ENCODE results near the gene KLK8. TPM values are rescaled to one million over a fixed set of nuclear protein-coding genes. Genes with fewer than 3 reads are reported as not detected.

Gene KLK8
- total and polyA plus RNA-seq, 3 experiments from 2014 or later, result not detected

- Histone ChIP-seq H3K4me3 (ENCODE audit: low read length) (no peak overlapping the region), H3K36me3 (ENCODE audit: insufficient read depth, low read length) (no peaks in the 10 kb centered on the region), H3K4me1 (ENCODE audit: insufficient read depth, low read length) (no peaks in the 10 kb centered on the region), H3K27me3 (ENCODE audit: insufficient read depth, low read length, poor library complexity, severe bottlenecking) (peaks cover 4% of the 10 kb centered on the region), H3K27ac (ENCODE audit: low read depth, low read length) (no peak overlapping the region), H3K9me3 (ENCODE audit: low read length) (no peaks in the 10 kb centered on the region)
- ChIA-PET POLR2A (no interaction called here), CTCF (interaction anchor here (0.6 kb wide), 1 partner anchor 20 kb away, joined by 3 read pairs; no protein-coding TSS in a partner anchor)
- Mint-ChIP-seq H3K4me3 (no peak overlapping the region), H3K27me3 (peaks cover 29 to 52% of the 10 kb centered on the region in 2 donors), H3K27ac (no peak overlapping the region), H3K4me1 (no peaks in the 10 kb centered on the region), H3K36me3 (no peaks in the 10 kb centered on the region), H3K9me3 (peaks cover 0 to 2% (median 0%) of the 10 kb centered on the region in 5 donors)
- no peak for DNase-seq
Measured at GRCh38 chr19:51003316-51003715, 1.9 kb upstream of the KLK8 start.

- Histone ChIP-seq H3K9me3 (ENCODE audit: low read length) (no peaks in the 10 kb centered on the region), H3K36me3 (ENCODE audit: insufficient read depth, low read length) (no peaks in the 10 kb centered on the region), H3K27me3 (ENCODE audit: insufficient read depth, low read length, poor library complexity, severe bottlenecking) (peaks cover 4% of the 10 kb centered on the region), H3K4me3 (ENCODE audit: low read length) (no peak overlapping the region), H3K27ac (ENCODE audit: low read depth, low read length) (no peak overlapping the region), H3K4me1 (ENCODE audit: insufficient read depth, low read length) (no peaks in the 10 kb centered on the region)
- no peaks in the 10 kb centered on the region for H3K36me3 Mint-ChIP-seq
- peak in 1 of 5 donors; percentile 2 for DNase-seq
- ChIA-PET CTCF (no interaction called here), POLR2A (no interaction called here)
- H3K27ac Mint-ChIP-seq, result no peak overlapping the region
- H3K4me3 Mint-ChIP-seq, result peak overlapping the region in 1 of 7 donors; percentile 12
- no peaks in the 10 kb centered on the region for H3K4me1 Mint-ChIP-seq
- H3K9me3 Mint-ChIP-seq, result peaks cover 0 to 2% (median 0%) of the 10 kb centered on the region in 5 donors
- peaks cover 31 to 57% of the 10 kb centered on the region in 2 donors for H3K27me3 Mint-ChIP-seq
Measured at GRCh38 chr19:51002542-51003311, 1.3 kb upstream of the KLK8 start.

- H3K27me3 Mint-ChIP-seq, result peaks cover 36 to 52% of the 10 kb centered on the region in 2 donors
Measured at GRCh38 chr19:51002089-51002532, 707 bp upstream of the KLK8 start.

GRCh38 chr19:51000981-51001380 is 423 bp downstream of the KLK8 start:
- Histone ChIP-seq H3K27me3 (ENCODE audit: insufficient read depth, low read length, poor library complexity, severe bottlenecking) (peaks cover 4% of the 10 kb centered on the region), H3K4me3 (ENCODE audit: low read length) (no peak overlapping the region), H3K36me3 (ENCODE audit: insufficient read depth, low read length) (no peaks in the 10 kb centered on the region), H3K27ac (ENCODE audit: low read depth, low read length) (no peak overlapping the region), H3K9me3 (ENCODE audit: low read length) (no peaks in the 10 kb centered on the region), H3K4me1 (ENCODE audit: insufficient read depth, low read length) (no peaks in the 10 kb centered on the region)
- no peaks in the 10 kb centered on the region for H3K36me3 Mint-ChIP-seq
- ChIA-PET POLR2A (no interaction called here), CTCF (no interaction called here)
- no peak overlapping the region for H3K4me3 Mint-ChIP-seq
- DNase-seq, result no peak
- peaks cover 0 to 4% (median 0%) of the 10 kb centered on the region in 5 donors for H3K9me3 Mint-ChIP-seq
- no peak overlapping the region for H3K27ac Mint-ChIP-seq
- peaks cover 37 to 55% of the 10 kb centered on the region in 2 donors for H3K27me3 Mint-ChIP-seq
- H3K4me1 Mint-ChIP-seq, result no peaks in the 10 kb centered on the region

More at GRCh38 chr19:51002089-51002532, 707 bp upstream of the KLK8 start:
- peaks cover 0 to 2% (median 0%) of the 10 kb centered on the region in 5 donors for H3K9me3 Mint-ChIP-seq
- no peak overlapping the region for H3K4me3 ChIP-seq (ENCODE audit: low read length)
- no peak overlapping the region for H3K27ac ChIP-seq (ENCODE audit: low read depth, low read length)
- no peaks in the 10 kb centered on the region for H3K4me1 Mint-ChIP-seq
- H3K4me3 Mint-ChIP-seq, result no peak overlapping the region
- no peaks in the 10 kb centered on the region for H3K4me1 ChIP-seq (ENCODE audit: insufficient read depth, low read length)
- H3K36me3 ChIP-seq (ENCODE audit: insufficient read depth, low read length), result no peaks in the 10 kb centered on the region
- POLR2A ChIA-PET, result no interaction called here
- peaks cover 4% of the 10 kb centered on the region for H3K27me3 ChIP-seq (ENCODE audit: insufficient read depth, low read length, poor library complexity, severe bottlenecking)
- H3K9me3 ChIP-seq (ENCODE audit: low read length), result no peaks in the 10 kb centered on the region
- no peaks in the 10 kb centered on the region for H3K36me3 Mint-ChIP-seq
- CTCF ChIA-PET, result no interaction called here
- H3K27ac Mint-ChIP-seq, result no peak overlapping the region
- DNase-seq, result no peak

GRCh38 chr19:51000426-51000825 is 978 bp downstream of the KLK8 start:
- H3K27me3 Mint-ChIP-seq, result peaks cover 36 to 55% of the 10 kb centered on the region in 2 donors
- Histone ChIP-seq H3K9me3 (ENCODE audit: low read length) (no peaks in the 10 kb centered on the region), H3K27me3 (ENCODE audit: insufficient read depth, low read length, poor library complexity, severe bottlenecking) (peaks cover 4% of the 10 kb centered on the region), H3K4me3 (ENCODE audit: low read length) (no peak overlapping the region), H3K27ac (ENCODE audit: low read depth, low read length) (no peak overlapping the region), H3K36me3 (ENCODE audit: insufficient read depth, low read length) (no peaks in the 10 kb centered on the region), H3K4me1 (ENCODE audit: insufficient read depth, low read length) (no peaks in the 10 kb centered on the region)
- no peak for DNase-seq
- H3K4me1 Mint-ChIP-seq, result no peaks in the 10 kb centered on the region
- no peaks in the 10 kb centered on the region for H3K36me3 Mint-ChIP-seq
- H3K4me3 Mint-ChIP-seq, result no peak overlapping the region
- ChIA-PET CTCF (no interaction called here), POLR2A (no interaction called here)
- H3K27ac Mint-ChIP-seq, result no peak overlapping the region
- peaks cover 0 to 4% (median 0%) of the 10 kb centered on the region in 5 donors for H3K9me3 Mint-ChIP-seq

- Mint-ChIP-seq H3K27ac (no peak overlapping the region), H3K4me1 (no peaks in the 10 kb centered on the region), H3K27me3 (peaks cover 27 to 53% of the 10 kb centered on the region in 2 donors), H3K9me3 (peaks cover 0 to 2% (median 0%) of the 10 kb centered on the region in 5 donors), H3K36me3 (no peaks in the 10 kb centered on the region), H3K4me3 (no peak overlapping the region)
- CTCF ChIA-PET, result no interaction called here
- POLR2A ChIA-PET, result no interaction called here
- Histone ChIP-seq H3K36me3 (ENCODE audit: insufficient read depth, low read length) (no peaks in the 10 kb centered on the region), H3K4me3 (ENCODE audit: low read length) (no peak overlapping the region), H3K4me1 (ENCODE audit: insufficient read depth, low read length) (no peaks in the 10 kb centered on the region), H3K9me3 (ENCODE audit: low read length) (no peaks in the 10 kb centered on the region), H3K27ac (ENCODE audit: low read depth, low read length) (no peak overlapping the region), H3K27me3 (ENCODE audit: insufficient read depth, low read length, poor library complexity, severe bottlenecking) (peaks cover 4% of the 10 kb centered on the region)
- DNase-seq, result no peak
Measured at GRCh38 chr19:50998686-50999085, 2.7 kb downstream of the KLK8 start.

- Histone ChIP-seq H3K27ac (ENCODE audit: low read depth, low read length) (no peak overlapping the region), H3K4me3 (ENCODE audit: low read length) (no peak overlapping the region), H3K27me3 (ENCODE audit: insufficient read depth, low read length, poor library complexity, severe bottlenecking) (peaks cover 4% of the 10 kb centered on the region), H3K36me3 (ENCODE audit: insufficient read depth, low read length) (no peaks in the 10 kb centered on the region), H3K4me1 (ENCODE audit: insufficient read depth, low read length) (no peaks in the 10 kb centered on the region), H3K9me3 (ENCODE audit: low read length) (no peaks in the 10 kb centered on the region)
- peaks cover 0 to 2% (median 0%) of the 10 kb centered on the region in 5 donors for H3K9me3 Mint-ChIP-seq
- ChIA-PET POLR2A (no interaction called here), CTCF (no interaction called here)
- H3K4me3 Mint-ChIP-seq, result no peak overlapping the region
- no peak for DNase-seq
- H3K27ac Mint-ChIP-seq, result no peak overlapping the region
- H3K36me3 Mint-ChIP-seq, result no peaks in the 10 kb centered on the region
- no peaks in the 10 kb centered on the region for H3K4me1 Mint-ChIP-seq
- peaks cover 25 to 48% of the 10 kb centered on the region in 2 donors for H3K27me3 Mint-ChIP-seq
Measured at GRCh38 chr19:50998061-50998460, 3.3 kb downstream of the KLK8 start.

GRCh38 chr19:50994129-50994528 is 7.3 kb downstream of the KLK8 start:
- Histone ChIP-seq H3K27ac (ENCODE audit: low read depth, low read length) (no peak overlapping the region), H3K36me3 (ENCODE audit: insufficient read depth, low read length) (no peaks in the 10 kb centered on the region), H3K4me1 (ENCODE audit: insufficient read depth, low read length) (no peaks in the 10 kb centered on the region), H3K27me3 (ENCODE audit: insufficient read depth, low read length, poor library complexity, severe bottlenecking) (no peaks in the 10 kb centered on the region), H3K4me3 (ENCODE audit: low read length) (no peak overlapping the region), H3K9me3 (ENCODE audit: low read length) (no peaks in the 10 kb centered on the region)
- H3K9me3 Mint-ChIP-seq, result peaks cover 0 to 4% (median 2%) of the 10 kb centered on the region in 5 donors
- CTCF ChIA-PET, result no interaction called here
- H3K27ac Mint-ChIP-seq, result no peak overlapping the region
- no peaks in the 10 kb centered on the region for H3K4me1 Mint-ChIP-seq
- peaks cover 29 to 51% of the 10 kb centered on the region in 2 donors for H3K27me3 Mint-ChIP-seq
- no peak overlapping the region for H3K4me3 Mint-ChIP-seq
- no peak for DNase-seq
- POLR2A ChIA-PET, result no interaction called here
- no peaks in the 10 kb centered on the region for H3K36me3 Mint-ChIP-seq
